ENCODE measurements around the gene REG1A. TPM values are rescaled to one million over a fixed set of nuclear protein-coding genes. Genes with fewer than 3 reads are reported as not detected.

Gene REG1A
- total and polyA plus RNA-seq, 2 experiments from 2014 or later: 0.53 TPM; not detected in 1

DNA sequence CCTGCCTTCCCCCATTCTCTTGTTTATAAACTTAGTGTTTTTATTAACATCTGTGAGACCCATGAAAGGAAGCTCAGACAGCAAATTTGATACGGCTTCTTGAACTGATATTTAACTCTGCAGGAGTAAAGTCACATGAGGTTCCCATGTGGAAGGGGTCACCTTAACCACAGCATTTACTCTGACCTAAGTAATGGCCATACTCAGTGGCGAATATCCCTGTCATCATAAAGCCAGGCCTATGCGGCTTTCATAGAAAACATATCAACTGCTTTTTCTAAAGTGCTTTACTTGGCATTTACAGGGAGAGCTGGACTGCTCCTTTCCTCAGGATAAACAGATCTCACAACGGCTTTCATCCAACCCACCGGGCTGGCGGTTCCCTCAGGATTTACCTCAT lies 9.0 kb downstream of the REG1A start:
- Histone ChIP-seq H2AFZ (no peak overlapping the region), H3K79me2 (no peaks in the 10 kb centered on the region), H3K4me1 (ENCODE audit: insufficient read depth) (no peaks in the 10 kb centered on the region), H3K27me3 (no peaks in the 10 kb centered on the region), H3K4me3 (no peak overlapping the region), H3K27ac (no peak overlapping the region), H3K36me3 (replicated peaks; ENCODE audit: insufficient read depth, low read depth) (no peaks in the 10 kb centered on the region), H4K20me1 (ENCODE audit: insufficient read depth, poor library complexity, severe bottlenecking) (no peaks in the 10 kb centered on the region), H3K9me3 (ENCODE audit: low read depth) (no peaks in the 10 kb centered on the region), H3K9me2 (replicated peaks; ENCODE audit: insufficient read depth) (no peaks in the 10 kb centered on the region), H3K4me2 (no peak overlapping the region)
- TF ChIP-seq, protein P1, sequence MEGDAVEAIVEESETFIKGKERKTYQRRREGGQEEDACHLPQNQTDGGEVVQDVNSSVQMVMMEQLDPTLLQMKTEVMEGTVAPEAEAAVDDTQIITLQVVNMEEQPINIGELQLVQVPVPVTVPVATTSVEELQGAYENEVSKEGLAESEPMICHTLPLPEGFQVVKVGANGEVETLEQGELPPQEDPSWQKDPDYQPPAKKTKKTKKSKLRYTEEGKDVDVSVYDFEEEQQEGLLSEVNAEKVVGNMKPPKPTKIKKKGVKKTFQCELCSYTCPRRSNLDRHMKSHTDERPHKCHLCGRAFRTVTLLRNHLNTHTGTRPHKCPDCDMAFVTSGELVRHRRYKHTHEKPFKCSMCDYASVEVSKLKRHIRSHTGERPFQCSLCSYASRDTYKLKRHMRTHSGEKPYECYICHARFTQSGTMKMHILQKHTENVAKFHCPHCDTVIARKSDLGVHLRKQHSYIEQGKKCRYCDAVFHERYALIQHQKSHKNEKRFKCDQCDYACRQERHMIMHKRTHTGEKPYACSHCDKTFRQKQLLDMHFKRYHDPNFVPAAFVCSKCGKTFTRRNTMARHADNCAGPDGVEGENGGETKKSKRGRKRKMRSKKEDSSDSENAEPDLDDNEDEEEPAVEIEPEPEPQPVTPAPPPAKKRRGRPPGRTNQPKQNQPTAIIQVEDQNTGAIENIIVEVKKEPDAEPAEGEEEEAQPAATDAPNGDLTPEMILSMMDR (IDR thresholded peaks at IDR 0.05; ENCODE audit: poor library complexity): no peak
- no peak for TF ChIP-seq EZH2phosphoT487 (IDR thresholded peaks at IDR 0.05; ENCODE audit: low read depth, severe bottlenecking, unreplicated experiment)
- TF ChIP-seq EZH2 (IDR thresholded peaks at IDR 0.05; ENCODE audit: borderline replicate concordance): no peak
- 62% methylated on average over 6 of the region's 6 CpGs for WGBS (ENCODE audit: low lambda C conversion rate, missing lambda C conversion rate)
- no peak for DNase-seq (ENCODE audit: low spot score)

DNA sequence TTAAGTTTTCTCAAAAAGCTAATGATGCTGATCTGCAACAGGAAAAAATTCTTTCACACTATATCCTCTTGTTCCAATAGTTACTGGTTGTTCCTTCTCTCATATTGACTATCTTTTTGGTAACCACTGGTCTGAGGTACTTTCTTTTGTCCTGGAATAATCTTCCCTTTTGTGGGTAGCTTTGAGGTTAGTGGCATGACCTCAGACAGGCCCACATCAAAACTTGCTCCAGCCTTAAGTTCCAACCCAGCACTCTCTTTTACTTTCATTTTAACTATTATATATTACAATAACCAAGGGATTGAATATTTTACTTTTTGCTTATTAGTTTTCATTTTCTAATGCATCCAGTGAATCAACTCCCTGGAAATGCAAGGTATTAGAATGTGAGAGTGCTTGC lies 9.5 kb downstream of the REG1A start:
- H3K9me3 ChIP-seq (ENCODE audit: low read depth): no peaks in the 10 kb centered on the region
- no peak overlapping the region for H3K27ac ChIP-seq
- no peak overlapping the region for H2AFZ ChIP-seq
- DNase-seq (ENCODE audit: low spot score): no peak
- H3K4me1 ChIP-seq (ENCODE audit: insufficient read depth): no peaks in the 10 kb centered on the region
- no peaks in the 10 kb centered on the region for H3K79me2 ChIP-seq
- no peaks in the 10 kb centered on the region for H4K20me1 ChIP-seq (ENCODE audit: insufficient read depth, poor library complexity, severe bottlenecking)
- H3K4me3 ChIP-seq: no peak overlapping the region
- no peaks in the 10 kb centered on the region for H3K9me2 ChIP-seq (replicated peaks; ENCODE audit: insufficient read depth)
- no peaks in the 10 kb centered on the region for H3K27me3 ChIP-seq
- TF ChIP-seq, protein P1 (IDR thresholded peaks at IDR 0.05; ENCODE audit: poor library complexity): no peak
- TF ChIP-seq EZH2 (IDR thresholded peaks at IDR 0.05; ENCODE audit: borderline replicate concordance) (no peak), EZH2phosphoT487 (IDR thresholded peaks at IDR 0.05; ENCODE audit: low read depth, severe bottlenecking, unreplicated experiment) (no peak)
- H3K36me3 ChIP-seq (replicated peaks; ENCODE audit: insufficient read depth, low read depth): no peaks in the 10 kb centered on the region
- H3K4me2 ChIP-seq: no peak overlapping the region

DNA sequence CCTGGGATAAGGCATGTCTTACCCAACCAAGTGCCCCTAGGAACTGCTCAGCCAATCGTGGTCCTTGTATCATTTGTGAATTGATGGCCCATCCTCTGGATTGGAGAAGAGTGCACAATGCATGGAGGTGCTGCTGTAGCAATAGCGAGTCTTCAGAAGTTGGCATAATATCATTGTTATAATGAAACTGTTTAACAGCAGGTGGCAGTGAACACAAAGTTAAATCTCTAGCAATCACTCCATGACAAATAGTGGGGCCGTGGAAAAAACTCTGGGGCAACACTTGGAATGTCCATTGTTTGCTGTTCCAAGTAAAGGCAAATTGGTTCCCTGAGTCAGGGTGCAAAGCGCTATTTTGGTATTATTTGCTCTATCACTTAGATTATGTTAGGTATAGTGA lies 11.4 kb downstream of the REG1A start:
- no peaks in the 10 kb centered on the region for H3K9me3 ChIP-seq (ENCODE audit: low read depth)
- no peak overlapping the region for H2AFZ ChIP-seq
- DNase-seq (ENCODE audit: low spot score): no peak
- no peak overlapping the region for H3K4me2 ChIP-seq
- no peaks in the 10 kb centered on the region for H3K79me2 ChIP-seq
- no peaks in the 10 kb centered on the region for H3K4me1 ChIP-seq (ENCODE audit: insufficient read depth)
- no peak overlapping the region for H3K27ac ChIP-seq
- WGBS (ENCODE audit: low lambda C conversion rate, missing lambda C conversion rate): 82% methylated on average over 4 of the region's 4 CpGs
- no peaks in the 10 kb centered on the region for H3K27me3 ChIP-seq
- H4K20me1 ChIP-seq (ENCODE audit: insufficient read depth, poor library complexity, severe bottlenecking): no peaks in the 10 kb centered on the region
- H3K9me2 ChIP-seq (replicated peaks; ENCODE audit: insufficient read depth): no peaks in the 10 kb centered on the region
- no peak overlapping the region for H3K4me3 ChIP-seq
- H3K36me3 ChIP-seq (replicated peaks; ENCODE audit: insufficient read depth, low read depth): no peaks in the 10 kb centered on the region
- TF ChIP-seq, protein P1 (IDR thresholded peaks at IDR 0.05; ENCODE audit: poor library complexity): no peak
- no peak for TF ChIP-seq EZH2phosphoT487 (IDR thresholded peaks at IDR 0.05; ENCODE audit: low read depth, severe bottlenecking, unreplicated experiment)
- no peak for TF ChIP-seq EZH2 (IDR thresholded peaks at IDR 0.05; ENCODE audit: borderline replicate concordance)

DNA sequence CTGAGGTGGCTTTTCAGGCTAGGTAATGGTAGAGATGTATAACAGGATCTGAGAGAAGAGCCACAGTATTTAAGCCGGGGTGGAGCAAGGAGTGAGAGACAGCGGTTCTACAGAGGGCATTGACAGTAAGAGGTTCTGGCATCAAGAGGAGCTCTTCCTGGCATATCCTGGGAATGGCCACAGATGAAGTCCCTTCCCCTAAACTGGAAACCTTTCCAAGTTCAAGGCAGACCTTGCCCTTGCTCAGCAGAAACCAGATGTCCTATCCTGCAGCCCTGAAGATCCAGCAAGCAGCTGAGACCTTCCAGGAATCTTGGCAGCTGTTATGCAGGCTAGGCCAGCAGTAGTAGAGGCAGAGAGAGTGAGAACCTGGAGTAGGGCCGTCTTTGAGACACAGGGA lies 18.1 kb downstream of the REG1A start:
- H3K79me2 ChIP-seq: no peaks in the 10 kb centered on the region
- no peaks in the 10 kb centered on the region for H3K9me3 ChIP-seq (ENCODE audit: low read depth)
- H3K9me2 ChIP-seq (replicated peaks; ENCODE audit: insufficient read depth): no peaks in the 10 kb centered on the region
- H3K36me3 ChIP-seq (replicated peaks; ENCODE audit: insufficient read depth, low read depth): no peaks in the 10 kb centered on the region
- TF ChIP-seq EZH2phosphoT487 (IDR thresholded peaks at IDR 0.05; ENCODE audit: low read depth, severe bottlenecking, unreplicated experiment) (no peak), EZH2 (IDR thresholded peaks at IDR 0.05; ENCODE audit: borderline replicate concordance) (no peak)
- TF ChIP-seq, protein P1 (IDR thresholded peaks at IDR 0.05; ENCODE audit: poor library complexity): no peak
- no peaks in the 10 kb centered on the region for H3K27me3 ChIP-seq
- H3K27ac ChIP-seq: no peak overlapping the region
- no peaks in the 10 kb centered on the region for H4K20me1 ChIP-seq (ENCODE audit: insufficient read depth, poor library complexity, severe bottlenecking)
- no peak overlapping the region for H2AFZ ChIP-seq
- no peak overlapping the region for H3K4me3 ChIP-seq
- H3K4me1 ChIP-seq (ENCODE audit: insufficient read depth): no peaks in the 10 kb centered on the region
- no peak overlapping the region for H3K4me2 ChIP-seq
- 90% methylated on average over 3 of the region's 3 CpGs for WGBS (ENCODE audit: low lambda C conversion rate, missing lambda C conversion rate)
- DNase-seq (ENCODE audit: low spot score): no peak
